ENCODE data around the gene DBNDD2.
A peak's percentile ranks its signal among the peaks of the same experiment; 100 is the strongest.

Gene DBNDD2

DNA sequence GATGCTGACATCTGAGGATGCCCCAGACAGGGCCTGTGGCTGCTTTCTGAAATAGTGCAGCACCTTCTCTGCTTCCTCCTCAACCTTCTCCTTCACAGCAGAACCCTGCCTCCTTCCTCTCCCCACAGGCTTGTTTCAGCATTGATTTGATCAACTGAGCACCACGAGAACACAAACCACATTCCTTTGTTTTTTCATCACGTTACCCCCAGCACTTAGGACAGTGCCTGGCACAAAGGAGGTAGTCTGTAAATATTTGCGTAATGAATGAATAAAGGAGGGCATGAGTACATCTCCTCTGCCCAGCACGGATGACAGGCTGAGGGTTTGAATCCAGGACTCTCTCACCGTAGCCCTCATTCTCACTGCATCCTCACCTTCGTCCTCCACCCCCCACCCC is 40.2 kb downstream of the DBNDD2 start:
- H3K4me1 Mint-ChIP-seq = peaks cover 20% of the 10 kb centered on the region
- no peak for ATAC-seq

DNA sequence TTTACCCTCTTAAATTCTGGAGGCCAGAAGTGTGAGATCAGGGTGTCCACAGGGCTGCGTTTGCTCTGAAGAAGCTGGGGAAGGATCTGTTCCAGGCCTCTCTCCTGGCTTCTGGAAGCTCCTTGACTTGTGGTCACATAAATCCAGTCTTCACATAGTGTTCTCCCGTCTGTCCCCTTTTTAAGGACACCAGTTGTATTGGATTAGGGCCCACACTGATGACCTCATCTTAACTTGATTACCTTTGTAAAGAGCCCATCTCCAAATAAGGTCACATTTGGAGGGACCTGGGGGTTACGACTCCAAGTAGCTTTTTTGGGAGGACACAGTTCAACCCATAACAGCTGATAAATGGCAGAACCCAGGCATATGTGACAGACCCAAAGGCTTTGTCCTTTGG is 41.4 kb downstream of the DBNDD2 start:
- Mint-ChIP-seq H3K4me1 (peaks cover 20% of the 10 kb centered on the region), H3K36me3 (no peaks in the 10 kb centered on the region), H3K27me3 (peaks cover 9% of the 10 kb centered on the region), H3K27ac (no peak overlapping the region), H3K4me3 (no peak overlapping the region), H3K9me3 (no peaks in the 10 kb centered on the region)
- ATAC-seq = no peak

More for the DNA sequence above, 40.2 kb downstream of the DBNDD2 start:
- Mint-ChIP-seq H3K4me3 (no peak overlapping the region), H3K27me3 (peaks cover 9% of the 10 kb centered on the region), H3K27ac (no peak overlapping the region), H3K36me3 (no peaks in the 10 kb centered on the region), H3K9me3 (no peaks in the 10 kb centered on the region)

DNA sequence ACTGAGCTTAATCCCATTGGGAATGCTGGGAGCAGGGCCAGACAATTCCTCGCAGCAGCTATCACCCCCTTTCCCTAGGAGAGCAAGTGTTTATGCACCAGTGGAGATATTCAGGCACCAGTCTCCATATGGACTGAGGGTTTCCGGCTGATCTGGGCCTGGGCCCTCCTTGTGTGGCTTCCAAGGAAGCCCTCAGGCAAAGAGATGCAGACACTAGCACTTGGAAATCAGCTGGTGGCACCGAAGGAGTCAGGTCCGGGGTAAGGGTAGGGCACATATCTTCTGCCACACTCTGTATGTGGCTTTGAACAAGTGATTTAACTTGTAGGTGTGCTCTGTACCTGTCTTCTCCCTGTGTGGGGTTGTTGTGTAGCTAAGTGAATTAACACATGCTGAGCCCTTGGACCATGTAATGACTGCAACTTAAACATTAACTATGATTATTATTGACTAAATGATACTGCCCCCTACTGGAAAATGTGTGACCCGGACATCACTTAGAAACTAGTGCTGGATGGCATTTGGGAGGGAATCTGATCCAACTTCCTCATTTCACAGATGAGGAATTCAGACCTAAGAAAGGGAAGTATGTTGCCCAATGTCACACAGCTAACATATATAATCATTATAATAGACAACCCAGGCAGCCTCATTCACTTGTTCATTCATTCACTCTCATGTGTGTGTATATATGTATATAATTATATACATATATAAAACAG is 42.2 kb downstream of the DBNDD2 start:
- no peak overlapping the region for H3K27ac Mint-ChIP-seq
- H3K36me3 Mint-ChIP-seq = no peaks in the 10 kb centered on the region
- peaks cover 20% of the 10 kb centered on the region for H3K4me1 Mint-ChIP-seq
- H3K4me3 Mint-ChIP-seq = no peak overlapping the region
- peak; percentile 63 for ATAC-seq
- H3K27me3 Mint-ChIP-seq = peaks cover 7% of the 10 kb centered on the region
- no peaks in the 10 kb centered on the region for H3K9me3 Mint-ChIP-seq

DNA sequence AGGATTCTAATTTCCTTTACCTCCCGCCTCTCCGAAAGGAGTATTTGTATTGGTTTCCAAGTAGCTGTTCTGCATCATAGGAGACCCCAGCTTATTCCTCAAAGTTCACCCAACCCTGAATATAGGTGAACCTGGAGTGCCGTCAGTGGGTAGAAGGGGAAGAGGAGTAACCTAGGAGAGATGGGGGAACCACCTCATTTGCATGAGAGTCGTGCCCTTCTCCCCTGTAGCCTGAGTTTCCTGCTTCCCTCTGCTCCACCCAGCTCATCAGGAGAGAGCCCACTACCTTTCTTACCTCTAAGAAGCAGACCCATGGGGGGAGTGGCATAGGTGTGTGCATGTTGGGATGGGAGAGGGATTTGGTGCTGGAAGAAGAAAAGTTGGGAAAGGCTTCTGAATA is 44.1 kb downstream of the DBNDD2 start:
- H3K4me1 Mint-ChIP-seq = peaks cover 20% of the 10 kb centered on the region
- no peaks in the 10 kb centered on the region for H3K9me3 Mint-ChIP-seq
- H3K27me3 Mint-ChIP-seq = no peaks in the 10 kb centered on the region
- no peaks in the 10 kb centered on the region for H3K36me3 Mint-ChIP-seq
- H3K4me3 Mint-ChIP-seq = no peak overlapping the region
- ATAC-seq = no peak
- no peak overlapping the region for H3K27ac Mint-ChIP-seq

DNA sequence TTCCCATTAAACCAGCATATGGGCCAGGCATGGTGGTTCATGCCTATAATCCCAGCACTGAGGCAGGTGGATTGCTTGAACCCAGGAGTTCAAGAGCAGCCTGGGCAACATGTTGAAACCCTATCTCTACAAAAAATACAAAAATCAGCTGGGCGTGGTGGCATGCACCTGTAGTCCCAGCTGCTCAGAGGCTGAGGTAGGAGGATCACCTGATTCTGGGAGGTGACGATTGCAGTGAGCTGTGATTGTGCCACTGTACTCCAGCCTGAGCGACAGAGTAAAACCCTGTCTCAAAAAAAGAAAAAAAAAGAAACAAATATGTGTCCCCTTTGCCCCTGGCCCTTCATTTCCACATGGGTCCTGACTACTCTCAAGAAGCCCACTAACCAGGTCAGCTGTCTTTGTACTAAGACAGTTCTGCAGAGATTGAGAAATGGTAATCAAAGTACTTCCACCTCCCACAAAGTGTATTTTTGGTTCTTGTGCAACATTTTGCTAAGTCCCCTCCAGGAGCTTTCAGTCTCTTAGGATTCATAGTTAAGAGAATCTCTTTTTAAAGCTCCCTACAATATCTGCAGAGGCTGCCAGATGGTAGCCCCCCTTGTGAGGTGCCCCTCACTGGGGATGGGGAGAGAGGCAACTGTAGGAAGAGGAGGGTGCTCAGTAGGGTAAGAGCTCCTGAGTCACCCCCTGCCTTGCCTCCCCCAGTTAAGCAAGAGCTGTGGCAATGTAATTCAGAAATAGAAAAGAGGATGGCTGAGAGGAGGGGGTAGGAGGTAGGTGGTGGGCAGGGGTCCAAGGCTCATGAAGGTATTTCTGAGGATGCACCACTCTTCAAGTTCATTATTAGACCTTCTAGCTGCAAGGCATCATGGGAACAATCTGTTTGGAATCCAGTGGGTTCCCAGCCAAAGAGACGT is 44.9 kb downstream of the DBNDD2 start:
- Mint-ChIP-seq H3K4me1 (peaks cover 20% of the 10 kb centered on the region), H3K36me3 (no peaks in the 10 kb centered on the region), H3K4me3 (no peak overlapping the region), H3K27me3 (no peaks in the 10 kb centered on the region), H3K9me3 (no peaks in the 10 kb centered on the region), H3K27ac (no peak overlapping the region)
- no peak for ATAC-seq

DNA sequence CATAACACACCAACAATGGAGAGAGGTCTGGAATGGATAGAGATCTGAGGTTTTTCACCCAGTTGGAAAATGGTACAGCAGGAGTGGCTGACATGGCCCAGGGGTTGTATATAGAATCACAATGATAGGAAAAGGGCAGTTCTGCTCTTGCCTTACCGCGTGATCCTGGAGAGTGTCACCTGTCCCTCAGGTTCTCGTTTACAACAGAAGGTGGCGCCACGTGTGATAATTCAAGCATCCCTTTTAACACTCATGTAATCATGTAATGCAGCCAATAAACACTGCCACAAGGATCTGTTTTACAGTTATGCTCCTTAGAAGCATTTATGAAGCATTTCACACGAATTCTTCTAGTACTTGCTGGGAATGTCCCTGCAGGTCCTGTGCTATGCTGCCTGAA is 48.5 kb downstream of the DBNDD2 start:
- no peaks in the 10 kb centered on the region for H3K9me3 Mint-ChIP-seq
- H3K4me1 Mint-ChIP-seq = peaks cover 14% of the 10 kb centered on the region
- H3K27ac Mint-ChIP-seq = no peak overlapping the region
- no peaks in the 10 kb centered on the region for H3K27me3 Mint-ChIP-seq
- no peaks in the 10 kb centered on the region for H3K36me3 Mint-ChIP-seq
- no peak overlapping the region for H3K4me3 Mint-ChIP-seq
- no peak for ATAC-seq

DNA sequence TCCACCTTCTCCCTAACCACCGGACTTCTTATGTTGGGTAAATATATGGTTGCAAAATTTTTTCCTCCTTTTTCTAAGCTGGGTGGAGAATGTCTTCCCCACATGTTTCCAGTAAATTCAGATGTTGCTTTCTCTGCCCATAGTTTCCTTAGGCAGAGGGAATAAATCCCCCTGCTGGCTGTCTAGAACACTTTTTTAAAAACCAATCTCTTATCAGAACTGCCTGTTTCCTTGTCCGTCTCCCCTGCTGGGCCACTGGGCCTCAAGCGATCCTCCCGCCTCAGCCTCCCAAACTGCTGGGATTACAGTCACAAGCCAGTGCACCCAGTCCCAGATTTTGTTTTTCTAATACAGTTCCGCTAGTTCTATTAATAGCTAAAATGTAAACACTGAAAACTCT is 51.5 kb downstream of the DBNDD2 start:
- H3K4me3 Mint-ChIP-seq = no peak overlapping the region
- H3K27ac Mint-ChIP-seq = no peak overlapping the region
- H3K4me1 Mint-ChIP-seq = no peaks in the 10 kb centered on the region
- no peaks in the 10 kb centered on the region for H3K36me3 Mint-ChIP-seq
- no peaks in the 10 kb centered on the region for H3K9me3 Mint-ChIP-seq
- no peaks in the 10 kb centered on the region for H3K27me3 Mint-ChIP-seq
- ATAC-seq = no peak
